H9 (cell line): ENCODE measurements around the gene POTEB3. TPM values are rescaled to one million over a fixed set of nuclear protein-coding genes. Genes with fewer than 3 reads are reported as not detected.
A peak's percentile ranks its signal among the peaks of the same experiment; 100 is the strongest.
"Not testable (repeated sequence)": the region's sequence is repeated elsewhere in the genome, so short reads cannot be mapped to it uniquely, and the experiment has no call there.

Experiments used
- DNase-seq: peaks from one replicate; pipeline ENCODE4 v3.0.0-alpha.2; 2017
- H2AFZ ChIP-seq: one replicate; pipeline ENCODE4 v1.6.1; 2013; ENCODE audit warnings: mild to moderate bottlenecking, low read length, control low read depth, moderate library complexity
- H2AK5ac ChIP-seq: 2 replicates; pipeline ENCODE4 v1.6.1; 2013; ENCODE audit warnings: low read length, control low read depth, mixed read lengths; ENCODE audit not compliant: insufficient read length
- H2BK120ac ChIP-seq: one replicate; pipeline ENCODE4 v1.6.1; 2013; ENCODE audit warnings: low read depth, mild to moderate bottlenecking, low read length, control low read depth, inconsistent platforms; ENCODE audit not compliant: poor library complexity, severe bottlenecking
- H2BK12ac ChIP-seq: 2 replicates; pipeline ENCODE4 v1.6.1; 2013; ENCODE audit warnings: low read length, control low read depth, mixed read lengths, low read depth; ENCODE audit not compliant: insufficient read length
- H2BK15ac ChIP-seq: 2 replicates; pipeline ENCODE4 v1.6.1; 2013; ENCODE audit warnings: low read depth, low read length, control low read depth
- H2BK20ac ChIP-seq: one replicate; pipeline ENCODE4 v1.6.1; 2013; ENCODE audit warnings: low read depth, mild to moderate bottlenecking, low read length, control low read depth, inconsistent platforms; ENCODE audit not compliant: poor library complexity, severe bottlenecking
- H2BK5ac ChIP-seq: 2 replicates; pipeline ENCODE4 v1.6.1; 2013; ENCODE audit warnings: low read length, control low read depth, mixed read lengths; ENCODE audit not compliant: insufficient read length
- H3K14ac ChIP-seq: 2 replicates; pipeline ENCODE4 v1.6.1; 2013; ENCODE audit warnings: low read length, control low read depth; ENCODE audit not compliant: insufficient read depth
- H3K18ac ChIP-seq: 2 replicates; pipeline ENCODE4 v1.6.1; 2013; ENCODE audit warnings: low read depth, mild to moderate bottlenecking, mixed read lengths, low read length, control low read depth; ENCODE audit not compliant: insufficient read length
- H3K23ac ChIP-seq: 2 replicates; pipeline ENCODE4 v1.6.1; 2013; ENCODE audit warnings: low read length, control low read depth, mixed read lengths, low read depth; ENCODE audit not compliant: insufficient read length
- H3K23me2 ChIP-seq: 2 replicates; pipeline ENCODE4 v1.6.1; 2013; ENCODE audit warnings: low read depth, mild to moderate bottlenecking, mixed read lengths, low read length, control low read depth; ENCODE audit not compliant: insufficient read length, poor library complexity, severe bottlenecking
- H3K27ac ChIP-seq: 2 replicates; pipeline ENCODE4 v1.5.1; 2013; ENCODE audit warnings: low read length, control low read depth, mixed read lengths, low read depth; ENCODE audit not compliant: insufficient read length
- H3K27me3 ChIP-seq: 2 replicates; pipeline ENCODE4 v1.6.1; 2013; ENCODE audit warnings: low read length, control low read depth, inconsistent platforms; ENCODE audit not compliant: insufficient read depth
- H3K4ac ChIP-seq: 2 replicates; pipeline ENCODE4 v1.6.1; 2013; ENCODE audit warnings: low read depth, mild to moderate bottlenecking, control low read depth, inconsistent platforms, low read length, moderate library complexity
- H3K4me1 ChIP-seq: 2 replicates; pipeline ENCODE4 v1.6.1; 2013; ENCODE audit warnings: low read length, control low read depth, inconsistent platforms; ENCODE audit not compliant: insufficient read depth
- H3K4me2 ChIP-seq: 2 replicates; pipeline ENCODE4 v1.6.1; 2013; ENCODE audit warnings: low read length, control low read depth, mixed read lengths; ENCODE audit not compliant: insufficient read length, insufficient read depth
- H3K56ac ChIP-seq: 2 replicates; pipeline ENCODE4 v1.6.1; 2013; ENCODE audit warnings: low read depth, mild to moderate bottlenecking, mixed read lengths, low read length, control low read depth; ENCODE audit not compliant: insufficient read length
- H3K79me1 ChIP-seq: 2 replicates; pipeline ENCODE4 v1.6.1; 2013; ENCODE audit warnings: low read depth, mild to moderate bottlenecking, moderate library complexity, low read length, control low read depth, inconsistent platforms; ENCODE audit not compliant: insufficient read depth, poor library complexity, severe bottlenecking
- H3K79me2 ChIP-seq: 2 replicates; pipeline ENCODE4 v1.6.1; 2013; ENCODE audit warnings: low read length, control low read depth, inconsistent platforms; ENCODE audit not compliant: insufficient read depth
- H3K9ac ChIP-seq: 2 replicates; pipeline ENCODE4 v1.6.1; 2013; ENCODE audit warnings: low read length, control low read depth, mixed read lengths; ENCODE audit not compliant: insufficient read length; ENCODE audit errors: extremely low read depth
- H3K9me3 ChIP-seq: one replicate; pipeline ENCODE4 v1.6.1; 2013; ENCODE audit warnings: low read depth, low read length, inconsistent platforms; ENCODE audit not compliant: control insufficient read depth
- H3T11ph ChIP-seq: one replicate; pipeline ENCODE4 v1.6.1; 2013; ENCODE audit warnings: mild to moderate bottlenecking, low read length, control low read depth, inconsistent platforms
- H4K20me1 ChIP-seq: one replicate; pipeline ENCODE4 v1.6.1; 2013; ENCODE audit not compliant: control insufficient read depth, insufficient read length, insufficient read depth
- H4K5ac ChIP-seq: 2 replicates; pipeline ENCODE4 v1.6.1; 2013; ENCODE audit warnings: low read depth, mild to moderate bottlenecking, mixed read lengths, low read length, control low read depth; ENCODE audit not compliant: insufficient read length
- H4K8ac ChIP-seq: replicated peaks from 2 replicates; pipeline ENCODE4 v1.6.1; 2013; ENCODE audit warnings: low read length, control low read depth, mixed read lengths, low read depth; ENCODE audit not compliant: insufficient read length
- H4K91ac ChIP-seq: 2 replicates; pipeline ENCODE4 v1.6.1; 2013; ENCODE audit warnings: low read depth, mild to moderate bottlenecking, moderate library complexity, mixed read lengths, low read length, control low read depth; ENCODE audit not compliant: insufficient read length
- H3K27ac Mint-ChIP-seq, 3 experiments: 2 replicates in 2 of 3; 3 replicates in 1 of 3; pipeline ENCODE4 v1.8.0; 2020 to 2021; ENCODE audit warnings: mixed read lengths in 3 of 3, mild to moderate bottlenecking in 1 of 3, moderate library complexity in 1 of 3
- H3K27me3 Mint-ChIP-seq: 2 replicates; pipeline ENCODE4 v1.8.0; 2021; ENCODE audit warnings: low read depth, mild to moderate bottlenecking, moderate library complexity, mixed read lengths
- H3K36me3 Mint-ChIP-seq, 3 experiments: 2 replicates in 2 of 3; 3 replicates in 1 of 3; pipeline ENCODE4 v1.8.0; 2020 to 2021; ENCODE audit warnings: low read depth in 3 of 3, mixed read lengths in 3 of 3; ENCODE audit not compliant: insufficient read depth in 1 of 3
- H3K4me1 Mint-ChIP-seq, 2 experiments: 2 replicates each; pipeline ENCODE4 v1.8.0; 2020; ENCODE audit warnings: mixed read lengths in 2 of 2
- H3K4me3 Mint-ChIP-seq, 2 experiments: 2 replicates in 1 of 2; 3 replicates in 1 of 2; pipeline ENCODE4 v1.8.0; 2020 to 2021; ENCODE audit warnings: mild to moderate bottlenecking in 2 of 2, mixed read lengths in 2 of 2, moderate library complexity in 1 of 2
- H3K9me3 Mint-ChIP-seq, 2 experiments: 2 replicates in 1 of 2; 3 replicates in 1 of 2; pipeline ENCODE4 v1.8.0; 2020; ENCODE audit warnings: mild to moderate bottlenecking in 2 of 2, mixed read lengths in 2 of 2, moderate library complexity in 1 of 2
- WGBS: extraction: QIAGEN DNeasy Blood & Tissue Kit; methylation state at CpG from one replicate; pipeline ENCODE4 v1.1.7; 2013; ENCODE audit warnings: missing lambda C conversion rate, low lambda C conversion rate, mixed read lengths; ENCODE audit not compliant: insufficient read length; ENCODE audit errors: extremely low coverage; 5-methylcytosine and 5-hydroxymethylcytosine counted together
- total RNA-seq: library from RNA; stranded (reverse); gene quantifications from 2 replicates; pipeline ENCODE4 v1.2.1, GENCODE V29; 2021

The POTEB3 gene
- total RNA-seq, 1 experiment from 2014 or later: not detected

DNA sequence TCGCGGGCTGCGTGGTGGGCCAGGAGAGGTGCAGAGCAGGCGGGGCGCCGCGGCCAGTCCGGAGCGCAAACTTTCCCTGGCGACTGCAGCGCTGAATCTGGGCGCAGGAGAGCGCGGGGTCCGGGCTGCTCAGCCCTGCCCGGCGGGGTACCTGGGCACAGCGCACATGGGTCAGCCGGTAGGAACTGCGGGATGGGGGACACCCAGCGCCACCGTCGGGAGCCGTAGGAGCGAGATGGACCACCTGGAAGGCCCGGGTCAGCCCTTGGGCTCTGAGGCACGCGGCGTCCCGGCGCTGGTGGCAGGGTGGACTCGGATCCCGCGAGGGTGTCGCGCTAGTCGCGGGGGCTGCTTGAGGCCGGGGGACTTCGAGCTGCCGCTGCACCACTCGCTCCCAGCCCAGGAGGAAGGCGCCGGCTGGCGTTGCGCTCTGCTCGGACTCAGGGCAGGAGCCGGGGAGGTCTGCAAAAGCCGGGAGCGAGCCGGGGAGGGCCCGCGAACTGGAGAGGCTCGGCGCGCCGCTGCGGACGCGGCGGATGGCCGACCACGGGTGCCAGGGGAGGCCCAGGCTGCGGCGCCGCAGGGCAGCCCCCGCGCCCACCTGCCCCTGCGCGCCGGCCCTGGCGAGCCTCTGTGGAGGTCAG lies 11.7 kb upstream of the POTEB3 start:
- H3K27me3 Mint-ChIP-seq, H4K8ac ChIP-seq: not testable (repeated sequence)

GRCh38 chr15:21451487-21451886 lies 11.2 kb upstream of the POTEB3 start:
- H2AK5ac ChIP-seq, H2BK120ac ChIP-seq, H3K36me3 Mint-ChIP-seq, H4K5ac ChIP-seq, H3K79me1 ChIP-seq, H3K23me2 ChIP-seq, H3K56ac ChIP-seq, H3K27me3 ChIP-seq, H3K4me1 Mint-ChIP-seq, H3K9me3 Mint-ChIP-seq, H2BK15ac ChIP-seq, H3K27ac ChIP-seq, DNase-seq, H3K4me2 ChIP-seq, H4K8ac ChIP-seq, H3K4me3 Mint-ChIP-seq, H3K27ac Mint-ChIP-seq, H3K9ac ChIP-seq, H3K18ac ChIP-seq, H3K4me1 ChIP-seq, H3K9me3 ChIP-seq, H3K14ac ChIP-seq, H3T11ph ChIP-seq, H3K4ac ChIP-seq, H3K79me2 ChIP-seq, H2BK12ac ChIP-seq, H4K20me1 ChIP-seq, H2BK20ac ChIP-seq, H3K27me3 Mint-ChIP-seq, H2AFZ ChIP-seq, H3K23ac ChIP-seq, H2BK5ac ChIP-seq, H4K91ac ChIP-seq: not testable (repeated sequence)
- WGBS: no CpG with 5 or more reads among the region's 41 CpGs

More for the DNA sequence above, 11.7 kb upstream of the POTEB3 start:
- H3K4me1 ChIP-seq, H3K9me3 ChIP-seq, H4K5ac ChIP-seq, H4K91ac ChIP-seq, H2BK12ac ChIP-seq, H2BK120ac ChIP-seq, H3K4me1 Mint-ChIP-seq, H3K27me3 ChIP-seq, H3K79me1 ChIP-seq, H2AFZ ChIP-seq, H3K9ac ChIP-seq, H3K4me3 Mint-ChIP-seq, H3K18ac ChIP-seq, H3K27ac ChIP-seq, H2BK15ac ChIP-seq, H3K36me3 Mint-ChIP-seq, H3K4ac ChIP-seq, H3K14ac ChIP-seq, H4K20me1 ChIP-seq, H2BK5ac ChIP-seq, H3K56ac ChIP-seq, H3K4me2 ChIP-seq, H2AK5ac ChIP-seq, H3K9me3 Mint-ChIP-seq, H3K23me2 ChIP-seq, H3K79me2 ChIP-seq, H2BK20ac ChIP-seq, H3T11ph ChIP-seq, H3K27ac Mint-ChIP-seq, H3K23ac ChIP-seq: not testable (repeated sequence)
- DNase-seq: peak; percentile 3
- WGBS: no CpG with 5 or more reads among the region's 72 CpGs
